Stimulated activated effector memory CD8-positive, alpha-beta T cell treated with anti-CD3 and anti-CD28 coated beads, Interleukin-12 subunit alpha, Interleukin-12 subunit beta, amount 100 ng/mL, for 72 hours (primary cell): ENCODE data around the gene SYNGR3.

Source experiments
- ATAC-seq: fragments of 150-1000 bp; cut with Tn5 transposase; 2 replicates; pipeline ENCODE4 v1.10.0; 2021
- DNase-seq, 2 donors: peaks; one replicate each; pipeline ENCODE4 v3.0.0; 2021 to 2022; ENCODE audit warnings: low spot score in 2 of 2
- H3K27ac Mint-ChIP-seq: one replicate; pipeline ENCODE4 v1.8.0; 2022; ENCODE audit warnings: mild to moderate bottlenecking, mixed read lengths
- H3K36me3 Mint-ChIP-seq: one replicate; pipeline ENCODE4 v1.8.0; 2022; ENCODE audit warnings: mild to moderate bottlenecking, mixed read lengths
- H3K4me1 Mint-ChIP-seq: one replicate; pipeline ENCODE4 v1.8.0; 2022; ENCODE audit warnings: mixed read lengths
- H3K4me3 Mint-ChIP-seq: one replicate; pipeline ENCODE4 v1.8.0; 2022; ENCODE audit warnings: mild to moderate bottlenecking, mixed read lengths
- H3K9me3 Mint-ChIP-seq: one replicate; pipeline ENCODE4 v1.8.0; 2022; ENCODE audit warnings: mixed read lengths

Gene SYNGR3

GRCh38 chr16:1980770-1981087 lies 9.0 kb upstream of the SYNGR3 start:
- H3K4me3 Mint-ChIP-seq, result no peak overlapping the region
- peaks cover 29% of the 10 kb centered on the region for H3K4me1 Mint-ChIP-seq
- H3K27ac Mint-ChIP-seq, result no peak overlapping the region
- ATAC-seq (no peak), DNase-seq (no peak)
- H3K36me3 Mint-ChIP-seq, result peaks cover 34% of the 10 kb centered on the region
- no peaks in the 10 kb centered on the region for H3K9me3 Mint-ChIP-seq

- Mint-ChIP-seq H3K4me3 (no peak within 1 kb of the TSS), H3K9me3 (no peaks in the 10 kb centered on the region), H3K36me3 (peaks cover 34% of the 10 kb centered on the region), H3K4me1 (peaks cover 35% of the 10 kb centered on the region), H3K27ac (no peak within 1 kb of the TSS)
- ATAC-seq (no peak), DNase-seq (no peak)
Measured at GRCh38 chr16:1981398-1981836, 8.4 kb upstream of the SYNGR3 start, which contains the start of gene NOXO1. Gene NOXO1, minus strand, starts transcription at chr16:1981469. Its CDS starts 290 bp downstream, at chr16:1981179.

GRCh38 chr16:1982013-1982433 lies 7.7 kb upstream of the SYNGR3 start:
- Mint-ChIP-seq H3K9me3 (no peaks in the 10 kb centered on the region), H3K4me1 (peaks cover 41% of the 10 kb centered on the region), H3K36me3 (peaks cover 35% of the 10 kb centered on the region), H3K4me3 (no peak overlapping the region), H3K27ac (no peak overlapping the region)
- ATAC-seq (no peak), DNase-seq (no peak)

- Mint-ChIP-seq H3K36me3 (peaks cover 30% of the 10 kb centered on the region), H3K4me3 (peak overlapping the region; percentile 74), H3K4me1 (peaks cover 41% of the 10 kb centered on the region), H3K27ac (no peak overlapping the region), H3K9me3 (no peaks in the 10 kb centered on the region)
- DNase-seq (no peak), ATAC-seq (no peak)
Measured at GRCh38 chr16:1982991-1983543, 6.7 kb upstream of the SYNGR3 start.

- no peaks in the 10 kb centered on the region for H3K9me3 Mint-ChIP-seq
- no peak within 1 kb of the TSS for H3K27ac Mint-ChIP-seq
- DNase-seq, result peak; percentile 80 to 92
- H3K36me3 Mint-ChIP-seq, result peaks cover 24% of the 10 kb centered on the region
- H3K4me3 Mint-ChIP-seq, result peak within 1 kb of the TSS; percentile 74
- ATAC-seq, result peak; percentile 88
- H3K4me1 Mint-ChIP-seq, result peaks cover 41% of the 10 kb centered on the region
Measured at GRCh38 chr16:1983544-1984346, 6.0 kb upstream of the SYNGR3 start, which contains the start of gene GFER. Gene GFER, plus strand, starts transcription at chr16:1984193. Its CDS starts 26 bp downstream, at chr16:1984219.

- Mint-ChIP-seq H3K36me3 (peaks cover 23% of the 10 kb centered on the region), H3K9me3 (no peaks in the 10 kb centered on the region), H3K27ac (no peak overlapping the region), H3K4me3 (peak overlapping the region; percentile 74), H3K4me1 (peaks cover 41% of the 10 kb centered on the region)
- no peak for DNase-seq
- peak; percentile 39 for ATAC-seq
Measured at GRCh38 chr16:1984347-1985225, 5.2 kb upstream of the SYNGR3 start.

GRCh38 chr16:1985466-1986150 lies 4.2 kb upstream of the SYNGR3 start:
- no peak for ATAC-seq
- no peaks in the 10 kb centered on the region for H3K9me3 Mint-ChIP-seq
- peak overlapping the region; percentile 74 for H3K4me3 Mint-ChIP-seq
- H3K4me1 Mint-ChIP-seq, result peaks cover 41% of the 10 kb centered on the region
- H3K27ac Mint-ChIP-seq, result no peak overlapping the region
- no peak for DNase-seq
- peaks cover 23% of the 10 kb centered on the region for H3K36me3 Mint-ChIP-seq

- Mint-ChIP-seq H3K9me3 (no peaks in the 10 kb centered on the region), H3K27ac (peak overlapping the region; percentile 44), H3K4me3 (no peak overlapping the region), H3K36me3 (peaks cover 32% of the 10 kb centered on the region), H3K4me1 (peaks cover 42% of the 10 kb centered on the region)
- DNase-seq (no peak), ATAC-seq (no peak)
Measured at GRCh38 chr16:1987198-1987597, 2.6 kb upstream of the SYNGR3 start.

- H3K4me3 Mint-ChIP-seq, result peak overlapping the region; percentile 78
- H3K9me3 Mint-ChIP-seq, result no peaks in the 10 kb centered on the region
- DNase-seq, result no peak
- no peak overlapping the region for H3K27ac Mint-ChIP-seq
- peaks cover 37% of the 10 kb centered on the region for H3K36me3 Mint-ChIP-seq
- peaks cover 41% of the 10 kb centered on the region for H3K4me1 Mint-ChIP-seq
- ATAC-seq, result no peak
Measured at GRCh38 chr16:1990101-1990350, 256 bp downstream of the SYNGR3 start.

- H3K36me3 Mint-ChIP-seq, result peaks cover 36% of the 10 kb centered on the region
- H3K4me1 Mint-ChIP-seq, result peaks cover 39% of the 10 kb centered on the region
- H3K4me3 Mint-ChIP-seq, result peak overlapping the region; percentile 78
- H3K9me3 Mint-ChIP-seq, result no peaks in the 10 kb centered on the region
- ATAC-seq, result peak; percentile 14
- DNase-seq, result peak; percentile 46 to 79
- H3K27ac Mint-ChIP-seq, result peak overlapping the region; percentile 76
Measured at GRCh38 chr16:1990351-1991134, 773 bp downstream of the SYNGR3 start.

- H3K9me3 Mint-ChIP-seq, result no peaks in the 10 kb centered on the region
- no peak for DNase-seq
- H3K36me3 Mint-ChIP-seq, result peaks cover 32% of the 10 kb centered on the region
- peaks cover 40% of the 10 kb centered on the region for H3K4me1 Mint-ChIP-seq
- H3K4me3 Mint-ChIP-seq, result peak overlapping the region; percentile 78
- peak overlapping the region; percentile 76 for H3K27ac Mint-ChIP-seq
- ATAC-seq, result peak; percentile 62
Measured at GRCh38 chr16:1991135-1991551, 1.4 kb downstream of the SYNGR3 start.

GRCh38 chr16:1991588-1991947 lies 1.8 kb downstream of the SYNGR3 start:
- ATAC-seq, result no peak
- no peak for DNase-seq
- Mint-ChIP-seq H3K36me3 (peaks cover 28% of the 10 kb centered on the region), H3K27ac (peak overlapping the region; percentile 76), H3K4me3 (peak overlapping the region; percentile 78), H3K9me3 (no peaks in the 10 kb centered on the region), H3K4me1 (peaks cover 39% of the 10 kb centered on the region)

- Mint-ChIP-seq H3K27ac (peak overlapping the region; percentile 76), H3K4me3 (peak overlapping the region; percentile 78), H3K4me1 (peaks cover 34% of the 10 kb centered on the region), H3K36me3 (peaks cover 23% of the 10 kb centered on the region), H3K9me3 (no peaks in the 10 kb centered on the region)
- DNase-seq, result peak; percentile 85 to 95
- ATAC-seq, result peak; percentile 70
Measured at GRCh38 chr16:1991948-1992703, 2.4 kb downstream of the SYNGR3 start.
